Epithelial cell of esophagus (primary cell): ENCODE results near the gene KDM4C.
A peak's percentile ranks its signal among the peaks of the same experiment; 100 is the strongest.

Experiments used
- DNase-seq: peaks from one replicate; pipeline ENCODE4 v3.0.0; 2010; ENCODE audit warnings: low read depth
- H3K4me3 ChIP-seq: 2 replicates; pipeline ENCODE4 v1.5.1; 2011; ENCODE audit warnings: mild to moderate bottlenecking, low read length, control low read depth
- TF ChIP-seq, protein P1 (sequence below): IDR thresholded peaks from 2 replicates; pipeline ENCODE4 v1.5.1; 2011; ENCODE audit warnings: low read depth, mild to moderate bottlenecking, low read length, control low read depth, inconsistent platforms; ENCODE audit not compliant: insufficient read depth; ENCODE audit errors: missing control alignments

The KDM4C gene

DNA sequence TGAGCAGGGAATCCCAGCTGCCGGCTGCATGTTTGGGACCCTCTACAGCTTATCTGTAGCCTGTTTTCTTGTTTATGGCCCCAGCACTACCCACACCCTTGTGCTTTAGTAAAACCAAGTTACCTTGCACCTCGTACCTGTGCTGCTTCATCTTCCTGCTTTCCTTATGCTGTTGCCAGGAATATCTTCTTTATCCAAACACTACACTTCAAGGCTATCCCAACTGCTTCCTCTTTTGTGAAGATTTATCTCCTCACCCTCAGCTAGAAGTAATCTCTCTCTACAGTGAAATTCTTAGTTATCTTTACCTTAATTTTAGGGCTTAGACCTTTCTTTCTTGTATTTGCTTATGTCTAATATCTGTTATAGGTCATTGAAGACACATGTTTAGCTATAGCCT, 171.1 kb downstream of the KDM4C start:
- no peak for DNase-seq
- TF ChIP-seq, protein P1, sequence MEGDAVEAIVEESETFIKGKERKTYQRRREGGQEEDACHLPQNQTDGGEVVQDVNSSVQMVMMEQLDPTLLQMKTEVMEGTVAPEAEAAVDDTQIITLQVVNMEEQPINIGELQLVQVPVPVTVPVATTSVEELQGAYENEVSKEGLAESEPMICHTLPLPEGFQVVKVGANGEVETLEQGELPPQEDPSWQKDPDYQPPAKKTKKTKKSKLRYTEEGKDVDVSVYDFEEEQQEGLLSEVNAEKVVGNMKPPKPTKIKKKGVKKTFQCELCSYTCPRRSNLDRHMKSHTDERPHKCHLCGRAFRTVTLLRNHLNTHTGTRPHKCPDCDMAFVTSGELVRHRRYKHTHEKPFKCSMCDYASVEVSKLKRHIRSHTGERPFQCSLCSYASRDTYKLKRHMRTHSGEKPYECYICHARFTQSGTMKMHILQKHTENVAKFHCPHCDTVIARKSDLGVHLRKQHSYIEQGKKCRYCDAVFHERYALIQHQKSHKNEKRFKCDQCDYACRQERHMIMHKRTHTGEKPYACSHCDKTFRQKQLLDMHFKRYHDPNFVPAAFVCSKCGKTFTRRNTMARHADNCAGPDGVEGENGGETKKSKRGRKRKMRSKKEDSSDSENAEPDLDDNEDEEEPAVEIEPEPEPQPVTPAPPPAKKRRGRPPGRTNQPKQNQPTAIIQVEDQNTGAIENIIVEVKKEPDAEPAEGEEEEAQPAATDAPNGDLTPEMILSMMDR, result no peak
- H3K4me3 ChIP-seq, result no peak overlapping the region

- no peak overlapping the region for H3K4me3 ChIP-seq
- no peak for DNase-seq
- TF ChIP-seq, protein P1, result no peak
These were observed 171.9 kb downstream of the KDM4C start for GRCh38 chr9:6929441-6930215.

GRCh38 chr9:6930827-6931226, 173.1 kb downstream of the KDM4C start:
- H3K4me3 ChIP-seq, result no peak overlapping the region
- peak; percentile 70 for DNase-seq
- TF ChIP-seq, protein P1, result no peak

- peak; percentile 96 for DNase-seq
- no peak overlapping the region for H3K4me3 ChIP-seq
- TF ChIP-seq, protein P1, result no peak
These were observed 174.1 kb downstream of the KDM4C start for GRCh38 chr9:6931913-6932312.

- no peak for DNase-seq
- no peak overlapping the region for H3K4me3 ChIP-seq
- TF ChIP-seq, protein P1, result no peak
These were observed 178.3 kb downstream of the KDM4C start for GRCh38 chr9:6936103-6936502.

GRCh38 chr9:6937209-6937608, 179.4 kb downstream of the KDM4C start:
- no peak overlapping the region for H3K4me3 ChIP-seq
- DNase-seq, result no peak
- TF ChIP-seq, protein P1, result no peak

GRCh38 chr9:6938447-6938846, 180.7 kb downstream of the KDM4C start:
- no peak for DNase-seq
- TF ChIP-seq, protein P1, result no peak

More at GRCh38 chr9:6938447-6938846, 180.7 kb downstream of the KDM4C start:
- no peak overlapping the region for H3K4me3 ChIP-seq
